Measurements from ENCODE around the gene DYRK3.

GRCh38 chr1:206683313-206683712, 48.0 kb downstream of the DYRK3 start:
- TF ChIP-seq CTCF (conservative IDR thresholded peaks at IDR 0.05; ENCODE audit: low read length) (no peak), EZH2phosphoT487 (IDR thresholded peaks at IDR 0.05; ENCODE audit: borderline replicate concordance, low read depth, low read length) (no peak)

Measured in OCI-LY7 (cell line).